Muscle layer of duodenum (tissue), 2 donors: ENCODE measurements around the gene TRIO.
"Not testable (repeated sequence)": the region's sequence is repeated elsewhere in the genome, so short reads cannot be mapped to it uniquely, and the experiment has no call there.

Experiments
- H3K27ac ChIP-seq: one replicate; pipeline ENCODE4 v1.7.0; 2013; ENCODE audit warnings: mild to moderate bottlenecking, low read length
- H3K27me3 ChIP-seq: one replicate; pipeline ENCODE4 v1.7.0; 2013; ENCODE audit warnings: low read depth, mild to moderate bottlenecking, control low read depth, low read length
- H3K36me3 ChIP-seq, 2 donors: one replicate each; pipeline ENCODE4 v1.7.0; 2013; ENCODE audit warnings: low read length in 2 of 2, control low read depth in 1 of 2, mild to moderate bottlenecking in 1 of 2; ENCODE audit not compliant: insufficient read depth in 2 of 2, control insufficient read depth in 1 of 2
- H3K4me1 ChIP-seq, 2 donors: one replicate each; pipeline ENCODE4 v1.7.0; 2013; ENCODE audit warnings: low read length in 2 of 2, mild to moderate bottlenecking in 2 of 2, control low read depth in 1 of 2, moderate library complexity in 1 of 2; ENCODE audit not compliant: insufficient read depth in 2 of 2, control insufficient read depth in 1 of 2
- H3K4me3 ChIP-seq, 2 donors: one replicate each; pipeline ENCODE4 v1.7.0; 2013; ENCODE audit warnings: low read length in 2 of 2, low read depth in 1 of 2, mild to moderate bottlenecking in 1 of 2
- H3K9me3 ChIP-seq, 2 donors: one replicate each; pipeline ENCODE4 v1.7.0; 2013; ENCODE audit warnings: low read length in 2 of 2, control low read depth in 1 of 2, mild to moderate bottlenecking in 1 of 2; ENCODE audit not compliant: control insufficient read depth in 1 of 2
- donor health status: healthy.

Gene TRIO

DNA sequence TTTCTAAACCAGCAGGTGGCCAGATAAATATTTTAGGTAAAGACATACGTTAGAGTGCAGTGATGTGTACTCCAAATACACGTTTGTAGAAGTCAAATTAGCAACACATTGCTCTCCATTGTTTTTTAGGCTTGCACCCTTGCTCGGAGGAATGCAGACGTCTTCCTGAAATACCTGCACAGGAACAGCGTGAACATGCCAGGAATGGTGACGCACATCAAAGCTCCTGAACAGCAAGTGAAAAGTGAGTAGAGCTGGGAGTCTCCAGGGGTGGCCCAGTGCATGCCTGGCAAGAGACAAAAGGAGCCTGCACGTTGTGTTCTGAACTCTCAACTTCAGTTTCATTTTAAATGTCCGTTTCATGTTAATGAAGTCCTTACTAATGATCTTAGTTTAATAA lies 231.0 kb downstream of the TRIO start:
- H3K36me3 ChIP-seq: peaks cover 55% of the 10 kb centered on the region in 2 donors
- H3K4me1 ChIP-seq: peaks cover 0 to 10% of the 10 kb centered on the region in 2 donors
- no peaks in the 10 kb centered on the region for H3K9me3 ChIP-seq
- no peak overlapping the region for H3K4me3 ChIP-seq
- no peaks in the 10 kb centered on the region for H3K27me3 ChIP-seq
- H3K27ac ChIP-seq: no peak overlapping the region

DNA sequence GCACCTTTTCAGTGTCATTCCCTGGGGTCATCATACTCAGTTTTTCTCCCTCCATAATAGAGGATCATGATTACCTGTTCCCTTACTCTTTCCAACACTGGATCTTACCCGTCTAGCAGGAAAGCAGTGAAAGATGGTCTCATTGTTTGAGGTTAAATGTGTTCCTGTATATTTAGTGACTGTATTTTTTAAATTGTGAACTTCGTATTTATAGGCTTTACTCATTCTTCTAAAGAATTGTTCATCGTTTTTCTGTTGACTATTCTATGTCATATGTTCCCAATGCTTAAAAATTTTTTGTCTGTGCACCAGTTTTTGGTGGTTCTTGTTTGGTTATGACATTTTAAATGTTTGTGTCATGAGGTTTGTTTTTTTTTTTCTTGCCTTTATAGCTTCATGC lies 233.6 kb downstream of the TRIO start:
- Histone ChIP-seq H3K36me3 (peaks cover 58 to 63% of the 10 kb centered on the region in 2 donors), H3K9me3 (no peaks in the 10 kb centered on the region)

DNA sequence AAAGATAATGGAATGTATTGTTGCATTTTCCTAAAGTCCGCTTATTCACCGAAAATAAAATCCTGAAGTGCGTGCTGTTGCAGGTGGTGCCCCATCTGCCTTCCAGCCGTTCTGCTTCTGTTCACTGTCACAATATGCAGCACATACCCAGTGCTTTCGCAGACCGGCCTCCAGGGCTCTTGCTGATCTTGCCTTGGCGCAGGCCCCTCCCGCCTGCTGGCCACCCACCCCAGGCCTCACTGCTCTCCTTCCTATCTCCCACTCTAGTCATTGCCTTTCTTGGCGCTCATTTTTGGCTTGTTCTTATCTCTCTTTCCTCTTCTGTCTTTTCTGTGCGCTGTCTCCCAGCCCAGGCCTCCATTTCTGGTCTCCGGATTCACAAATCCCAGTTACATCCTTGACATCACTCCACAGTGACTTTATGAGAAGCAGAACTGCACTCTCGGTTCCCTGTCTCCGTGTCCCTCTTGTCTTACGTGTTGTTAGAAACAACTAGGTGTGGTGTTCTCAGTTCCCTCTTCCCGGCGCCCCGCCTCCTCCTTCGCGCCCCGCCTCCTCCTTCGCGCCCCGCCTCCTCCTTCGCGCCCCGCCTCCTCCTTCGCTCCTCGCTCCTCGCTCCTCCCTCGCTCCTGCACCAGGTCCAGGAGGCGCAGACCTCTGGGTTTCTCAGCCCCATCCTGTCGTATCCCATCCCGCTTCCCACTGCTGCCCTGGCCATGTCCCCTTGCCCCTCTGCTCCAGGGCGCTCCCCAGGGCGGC lies 236.8 kb downstream of the TRIO start:
- no peak overlapping the region for H3K4me3 ChIP-seq
- peaks cover 0 to 5% of the 10 kb centered on the region in 2 donors for H3K4me1 ChIP-seq
- no peaks in the 10 kb centered on the region for H3K27me3 ChIP-seq
- H3K27ac ChIP-seq: no peak overlapping the region
- H3K9me3 ChIP-seq: no peaks in the 10 kb centered on the region
- H3K36me3 ChIP-seq: peaks cover 40 to 63% of the 10 kb centered on the region in 2 donors

More for the DNA sequence above, 233.6 kb downstream of the TRIO start:
- Histone ChIP-seq H3K27ac (no peak overlapping the region), H3K27me3 (no peaks in the 10 kb centered on the region), H3K4me1 (peaks cover 0 to 10% of the 10 kb centered on the region in 2 donors), H3K4me3 (no peak overlapping the region)

DNA sequence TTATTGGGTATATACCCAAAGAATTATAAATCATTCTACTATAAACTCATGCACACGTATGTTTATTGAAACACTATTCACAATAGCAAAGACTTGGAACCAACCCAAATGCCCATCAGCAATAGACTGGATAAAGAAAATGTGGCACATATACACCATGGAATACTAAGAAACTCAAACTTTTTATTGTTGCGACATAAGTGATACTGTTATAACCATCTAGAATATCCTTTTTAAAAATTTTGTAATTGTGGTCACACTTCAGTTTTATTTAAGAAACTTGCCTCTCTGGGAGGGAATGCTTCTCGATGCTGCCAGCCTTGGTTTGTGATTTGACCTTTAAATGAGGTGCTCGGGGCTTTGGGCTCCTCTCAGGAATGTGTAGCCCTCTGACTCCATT lies 237.6 kb downstream of the TRIO start:
- Histone ChIP-seq H3K36me3 (peaks cover 43 to 59% of the 10 kb centered on the region in 2 donors), H3K27me3 (no peaks in the 10 kb centered on the region), H3K9me3 (no peaks in the 10 kb centered on the region), H3K4me3 (no peak overlapping the region), H3K4me1 (peaks cover 0 to under 1% of the 10 kb centered on the region in 2 donors), H3K27ac (no peak overlapping the region)

DNA sequence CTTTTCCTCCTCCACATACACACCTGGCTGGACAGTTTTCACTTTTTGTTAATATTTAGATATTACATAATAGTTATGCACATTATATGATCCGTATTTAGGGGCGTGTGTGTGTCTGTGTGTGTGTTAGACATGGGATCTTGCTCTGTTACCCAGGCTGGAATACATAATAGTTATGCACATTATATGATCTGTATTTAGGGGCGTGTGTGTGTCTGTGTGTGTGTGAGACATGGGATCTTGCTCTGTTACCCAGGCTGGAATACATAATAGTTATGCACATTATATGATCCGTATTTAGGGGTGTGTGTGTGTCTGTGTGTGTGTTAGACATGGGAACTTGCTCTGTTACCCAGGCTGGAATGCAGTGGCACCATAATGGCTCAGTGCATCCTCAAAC lies 239.5 kb downstream of the TRIO start:
- Histone ChIP-seq H3K36me3 (peaks cover 46 to 64% of the 10 kb centered on the region in 2 donors), H3K4me3 (no peak overlapping the region), H3K27ac (no peak overlapping the region), H3K9me3 (no peaks in the 10 kb centered on the region), H3K4me1 (no peaks in the 10 kb centered on the region), H3K27me3 (no peaks in the 10 kb centered on the region)

DNA sequence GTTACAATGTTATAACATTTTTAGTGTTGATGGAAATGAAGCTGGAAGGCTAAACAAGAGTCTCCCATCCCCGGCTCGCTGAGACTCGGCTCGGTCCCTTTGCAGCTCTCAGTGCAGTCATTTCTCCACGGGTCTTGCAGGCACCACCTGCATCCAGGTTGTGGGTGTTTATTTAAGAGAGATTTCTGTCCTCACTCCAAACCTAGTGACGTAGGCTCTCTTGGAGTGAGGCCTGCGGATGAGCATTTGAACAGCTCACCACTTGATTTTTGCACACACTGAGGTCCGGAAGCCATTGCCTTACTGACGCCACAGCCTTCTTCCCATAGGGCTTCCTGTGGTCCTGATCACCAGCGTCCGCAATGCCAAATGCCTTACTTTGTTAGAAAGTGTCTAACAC lies 240.8 kb downstream of the TRIO start:
- no peak overlapping the region for H3K4me3 ChIP-seq
- H3K27ac ChIP-seq: no peak overlapping the region
- H3K4me1 ChIP-seq: no peaks in the 10 kb centered on the region
- peaks cover 48 to 61% of the 10 kb centered on the region in 2 donors for H3K36me3 ChIP-seq
- no peaks in the 10 kb centered on the region for H3K9me3 ChIP-seq
- no peaks in the 10 kb centered on the region for H3K27me3 ChIP-seq

DNA sequence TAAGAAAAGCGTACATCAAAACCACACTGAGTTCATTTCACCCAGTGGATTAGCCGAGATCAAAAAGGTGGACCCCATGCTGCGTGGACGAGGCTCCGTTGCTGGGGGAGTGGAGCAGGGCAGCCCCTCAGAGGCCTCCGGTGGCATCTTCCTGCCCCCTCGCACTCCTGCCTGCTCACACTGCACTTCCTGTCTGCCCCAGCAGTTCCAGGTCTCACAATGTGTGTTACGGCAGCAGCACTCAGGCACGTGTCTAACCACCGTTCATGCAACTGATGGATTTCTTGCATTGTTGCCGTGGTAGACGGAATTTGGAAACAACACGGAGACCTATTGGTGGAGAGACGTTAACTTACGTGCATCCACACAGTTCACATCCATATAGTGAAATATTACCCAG lies 241.9 kb downstream of the TRIO start:
- no peak overlapping the region for H3K27ac ChIP-seq
- peaks cover 49 to 61% of the 10 kb centered on the region in 2 donors for H3K36me3 ChIP-seq
- H3K4me1 ChIP-seq: no peaks in the 10 kb centered on the region
- H3K27me3 ChIP-seq: no peaks in the 10 kb centered on the region
- H3K4me3 ChIP-seq: no peak overlapping the region
- no peaks in the 10 kb centered on the region for H3K9me3 ChIP-seq

DNA sequence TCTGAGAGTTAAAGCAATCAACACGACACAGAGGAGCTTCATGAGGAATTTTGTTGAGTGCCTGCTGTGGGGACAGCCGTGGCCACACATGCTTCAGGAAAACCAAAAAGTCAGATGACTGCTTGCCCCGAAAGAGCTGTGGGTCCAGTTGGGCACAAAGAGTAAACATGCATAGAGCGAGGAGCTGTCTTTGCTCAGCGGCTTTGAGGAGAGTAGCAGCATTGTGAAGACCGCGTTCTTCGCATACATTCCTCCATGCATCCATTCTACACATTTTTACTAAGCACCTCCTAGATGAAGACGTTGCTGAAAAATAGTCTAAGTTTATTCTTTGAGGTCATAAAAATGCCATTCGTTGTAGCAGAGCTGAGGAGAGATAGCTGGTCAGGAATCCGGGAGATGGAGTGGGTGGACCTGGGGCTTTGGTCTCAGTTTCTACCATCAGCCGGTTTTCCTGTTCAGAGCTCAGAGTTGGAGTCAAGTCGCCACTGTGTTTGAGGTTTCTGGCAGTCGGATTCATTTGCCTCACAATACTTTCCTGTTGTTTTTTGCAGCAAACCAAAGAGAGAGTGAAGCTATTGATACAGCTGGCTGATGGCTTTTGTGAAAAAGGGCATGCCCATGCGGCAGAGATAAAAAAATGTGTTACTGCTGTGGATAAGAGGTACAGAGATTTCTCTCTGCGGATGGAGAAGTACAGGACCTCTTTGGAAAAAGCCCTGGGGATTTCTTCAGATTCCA lies 243.9 kb downstream of the TRIO start:
- Histone ChIP-seq H3K4me1 (no peaks in the 10 kb centered on the region), H3K36me3 (peaks cover 56 to 63% of the 10 kb centered on the region in 2 donors), H3K27ac (no peak overlapping the region), H3K9me3 (no peaks in the 10 kb centered on the region), H3K4me3 (no peak overlapping the region), H3K27me3 (no peaks in the 10 kb centered on the region)

DNA sequence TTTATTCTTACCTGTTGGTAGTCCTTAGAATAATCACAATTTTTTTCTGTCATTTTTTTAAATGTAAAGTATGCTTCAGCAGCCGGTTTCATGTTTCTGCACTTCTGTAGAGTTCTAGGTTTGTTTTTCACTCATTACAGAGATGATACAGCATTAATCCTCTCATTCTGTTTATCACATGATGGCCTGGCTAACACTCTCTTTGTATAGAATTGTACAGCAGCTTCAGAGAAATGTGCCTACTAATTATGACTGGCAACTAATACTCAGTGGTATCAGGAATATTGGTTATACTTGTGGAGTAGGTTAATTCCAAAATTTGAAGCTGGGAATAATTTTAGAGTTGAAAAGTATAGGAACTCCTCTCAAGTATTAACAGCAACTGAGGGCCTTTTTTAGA lies 245.6 kb downstream of the TRIO start:
- no peaks in the 10 kb centered on the region for H3K9me3 ChIP-seq
- H3K27me3 ChIP-seq: no peaks in the 10 kb centered on the region
- H3K4me3 ChIP-seq: no peak overlapping the region
- H3K36me3 ChIP-seq: peaks cover 57 to 61% of the 10 kb centered on the region in 2 donors
- no peak overlapping the region for H3K27ac ChIP-seq
- H3K4me1 ChIP-seq: no peaks in the 10 kb centered on the region

DNA sequence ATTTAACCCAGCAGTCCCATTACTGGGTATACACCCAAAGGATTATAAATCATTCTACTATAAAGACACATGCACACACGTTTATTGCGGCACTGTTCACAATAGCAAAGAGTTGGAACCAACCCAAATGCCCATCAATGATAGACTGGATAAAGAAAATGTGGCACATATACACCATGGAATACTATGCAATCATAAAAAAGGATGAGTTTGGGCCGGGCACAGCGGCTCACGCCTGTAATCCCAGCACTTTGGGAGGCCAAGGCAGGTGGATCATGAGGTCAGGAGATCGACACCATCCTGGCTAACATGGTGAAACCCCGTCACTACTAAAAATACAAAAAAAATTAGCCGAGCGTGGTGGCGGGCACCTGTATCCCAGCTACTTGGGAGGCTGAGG lies 249.4 kb downstream of the TRIO start:
- H3K27ac ChIP-seq, H3K4me3 ChIP-seq, H3K4me1 ChIP-seq, H3K9me3 ChIP-seq, H3K27me3 ChIP-seq: not testable (repeated sequence)
- peaks cover 66 to 77% of the 10 kb centered on the region in 2 donors for H3K36me3 ChIP-seq

DNA sequence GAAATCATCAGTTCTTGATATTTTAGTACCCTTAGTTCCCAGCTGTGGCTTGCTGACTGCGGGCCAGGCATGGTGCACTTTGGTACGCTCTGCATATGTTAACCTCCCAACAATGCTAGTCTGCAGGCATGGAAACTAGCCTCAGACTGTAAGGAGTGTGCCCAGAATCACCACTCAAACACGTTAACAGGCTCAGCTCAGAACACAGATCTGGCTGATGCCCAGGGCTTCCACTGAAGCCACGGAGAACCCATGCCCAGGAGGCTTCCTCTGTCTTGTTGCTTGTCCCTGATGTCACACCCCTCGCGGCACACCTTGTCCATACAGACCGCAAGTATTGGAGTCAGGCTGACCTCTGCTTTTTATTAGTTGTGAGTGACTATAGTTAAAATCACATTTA lies 251.2 kb downstream of the TRIO start:
- H3K9me3 ChIP-seq: no peaks in the 10 kb centered on the region
- peaks cover 51 to 68% of the 10 kb centered on the region in 2 donors for H3K36me3 ChIP-seq
- H3K4me3 ChIP-seq: no peak overlapping the region
- H3K27ac ChIP-seq: no peak overlapping the region
- peaks cover 0 to under 1% of the 10 kb centered on the region in 2 donors for H3K4me1 ChIP-seq
- H3K27me3 ChIP-seq: no peaks in the 10 kb centered on the region
